ENCODE results near the gene GPR68.
A peak's percentile ranks its signal among the peaks of the same experiment; 100 is the strongest.
"Not testable (repeated sequence)": the region's sequence is repeated elsewhere in the genome, so short reads cannot be mapped to it uniquely, and the experiment has no call there.

Gene GPR68

DNA sequence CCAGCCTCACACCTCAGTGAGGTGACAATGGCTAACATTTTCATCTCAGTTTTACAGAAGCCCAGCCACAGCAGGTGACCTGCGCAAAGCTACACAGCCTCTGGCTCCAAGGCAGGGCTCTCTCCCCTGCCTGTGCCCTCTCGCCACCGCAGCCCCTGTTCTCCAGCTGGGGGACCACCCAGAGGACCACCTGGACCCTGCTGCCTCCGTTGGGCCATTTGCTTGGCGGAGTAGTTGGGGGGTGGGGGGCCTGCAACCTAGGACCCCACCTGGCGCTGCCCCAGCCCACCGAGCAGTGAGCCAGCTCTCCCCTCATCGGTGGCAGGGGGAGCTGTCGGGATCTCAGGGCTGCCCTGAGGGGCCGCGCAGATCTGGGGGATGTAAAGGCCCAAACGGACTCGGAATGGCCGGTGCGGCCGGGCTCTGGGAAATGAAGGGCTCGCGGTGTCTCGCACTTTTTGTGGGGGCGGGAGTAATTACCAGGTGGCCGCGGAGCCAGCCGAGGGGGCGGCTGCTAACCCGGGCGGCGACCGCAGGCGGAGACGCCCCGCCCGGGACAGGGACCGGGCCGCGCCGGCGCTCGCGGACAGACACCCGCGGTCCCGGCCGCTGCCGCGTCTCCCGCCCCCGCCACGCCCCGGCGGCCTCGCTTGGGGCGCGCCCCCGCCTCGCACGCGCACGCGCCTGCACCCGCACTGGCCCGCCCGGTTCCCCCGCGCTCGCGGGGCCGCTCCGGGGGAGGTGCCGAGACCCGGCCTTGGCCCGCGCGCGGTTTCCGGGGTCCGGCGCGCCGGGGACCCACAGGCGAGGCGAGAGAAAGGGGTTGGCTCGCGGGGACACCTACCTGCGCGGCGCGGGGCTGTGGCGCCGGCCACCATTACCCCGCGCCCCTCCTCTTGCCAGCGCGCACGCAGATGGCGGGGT lies 8.6 kb upstream of the GPR68 start:
- DNase-seq (ENCODE audit: low spot score): no peak

DNA sequence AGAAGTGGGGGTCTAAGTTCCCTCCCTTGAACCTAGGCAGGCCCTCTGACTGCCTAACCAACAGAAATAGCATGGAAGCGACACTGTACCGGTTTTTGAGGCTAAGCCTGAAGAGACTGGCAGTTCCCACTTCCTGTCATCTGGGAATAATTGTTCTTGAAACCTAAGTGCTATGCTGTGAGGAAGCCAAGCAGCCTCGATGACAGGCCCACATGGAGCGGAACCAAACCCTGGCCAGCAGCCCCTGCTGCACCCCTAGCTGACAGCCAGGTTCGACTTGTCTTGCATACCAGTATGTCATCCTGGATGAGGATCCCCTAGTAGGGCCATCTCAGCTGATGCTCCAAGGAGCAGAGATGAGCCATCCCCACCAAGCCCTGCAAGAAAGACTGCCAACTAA lies 6.4 kb upstream of the GPR68 start:
- DNase-seq (ENCODE audit: low spot score): no peak

DNA sequence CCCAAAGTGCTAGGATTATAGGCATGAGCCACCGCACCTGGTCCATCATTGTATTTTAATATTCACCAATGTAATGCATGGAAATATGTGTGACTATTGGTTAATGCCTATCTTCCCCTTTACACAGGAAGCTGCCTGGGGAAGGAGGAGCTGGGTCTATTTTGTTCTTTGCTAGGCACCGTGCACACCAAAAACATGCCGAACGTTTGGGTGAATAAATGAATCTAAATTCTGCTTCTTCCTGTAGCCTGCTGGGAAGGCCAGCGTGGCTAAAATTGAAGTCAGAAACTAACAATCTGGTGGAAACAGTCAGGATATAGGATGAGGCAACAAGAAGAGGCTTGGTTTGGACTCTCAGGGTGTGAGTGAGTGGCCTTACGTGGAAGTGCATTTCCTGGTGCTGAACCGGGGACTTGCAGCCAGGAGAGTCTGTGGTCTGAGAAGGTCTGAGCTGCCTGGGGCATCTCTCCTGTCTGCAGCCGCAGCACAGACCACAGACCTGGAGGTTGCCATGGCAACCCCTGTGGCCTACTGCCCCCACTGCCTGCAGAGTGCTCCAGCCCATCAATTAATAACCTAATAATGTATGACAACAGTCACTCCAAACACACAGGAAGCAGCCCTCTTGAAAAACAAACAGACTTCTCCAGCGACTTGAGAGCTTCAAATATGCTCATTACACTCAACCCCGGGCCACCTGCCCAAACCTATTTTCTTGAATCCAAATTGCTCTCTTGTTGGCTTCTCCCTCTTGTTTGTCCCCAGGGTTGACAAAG lies 5.5 kb upstream of the GPR68 start:
- DNase-seq (ENCODE audit: low spot score): no peak

DNA sequence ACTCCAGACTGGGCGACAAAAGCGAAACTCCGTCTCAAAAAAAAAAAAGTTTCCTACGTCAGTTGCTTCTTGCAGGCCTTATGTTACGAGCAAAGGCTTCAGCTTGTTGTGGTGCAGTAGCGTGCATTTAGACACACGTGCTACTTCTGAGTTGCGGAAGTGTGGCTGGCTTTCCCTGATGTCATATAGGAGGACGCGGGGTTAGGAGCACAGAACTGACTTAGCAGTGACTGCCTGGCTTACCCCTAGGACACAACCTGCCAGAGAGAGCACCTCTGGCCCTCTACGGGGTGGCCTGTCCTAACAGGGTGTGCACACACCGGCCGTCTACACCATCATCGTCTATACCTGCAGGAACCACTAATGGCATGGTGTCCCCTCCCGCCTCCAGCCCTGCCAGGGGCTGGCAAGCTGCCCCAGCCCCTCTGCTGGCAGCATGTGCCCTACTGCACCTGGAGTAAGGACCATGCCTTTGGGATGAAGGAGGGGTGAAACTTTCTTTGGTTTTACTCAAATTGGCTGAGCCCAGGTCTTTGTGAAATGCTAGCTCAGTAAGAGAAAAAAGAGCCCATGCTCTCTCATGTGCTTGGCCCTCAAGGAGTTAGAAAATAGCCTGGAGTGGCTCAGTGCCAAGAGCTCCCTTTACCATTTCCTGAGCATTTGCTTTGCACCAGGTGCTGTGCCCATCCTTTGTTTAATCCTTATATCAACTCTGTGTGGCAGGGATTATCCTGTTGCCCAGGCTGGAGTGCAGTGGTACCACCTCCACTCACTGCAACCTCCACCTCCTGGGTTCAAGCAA lies 1.7 kb upstream of the GPR68 start:
- DNase-seq (ENCODE audit: low spot score): no peak

DNA sequence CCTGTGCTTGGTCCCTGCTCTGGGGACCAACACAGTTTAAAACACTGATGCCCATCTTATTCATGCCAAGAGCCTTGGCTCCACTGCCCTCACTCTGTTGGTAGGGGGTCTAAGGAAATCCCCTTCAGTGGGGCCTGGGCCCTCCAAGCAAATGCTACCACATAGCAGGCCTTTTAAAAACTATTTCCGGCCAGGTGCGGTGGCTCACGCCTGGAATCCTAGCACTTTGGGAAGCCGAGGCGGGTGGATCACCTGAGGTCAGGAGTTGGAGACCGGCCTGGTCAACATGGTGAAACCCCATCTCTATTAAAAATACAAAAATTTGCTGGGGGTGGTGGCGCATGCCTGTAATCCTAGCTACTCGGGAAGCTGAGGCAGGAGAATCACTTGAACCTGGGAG lies 1.1 kb upstream of the GPR68 start:
- DNase-seq (ENCODE audit: low spot score): not testable (repeated sequence)

DNA sequence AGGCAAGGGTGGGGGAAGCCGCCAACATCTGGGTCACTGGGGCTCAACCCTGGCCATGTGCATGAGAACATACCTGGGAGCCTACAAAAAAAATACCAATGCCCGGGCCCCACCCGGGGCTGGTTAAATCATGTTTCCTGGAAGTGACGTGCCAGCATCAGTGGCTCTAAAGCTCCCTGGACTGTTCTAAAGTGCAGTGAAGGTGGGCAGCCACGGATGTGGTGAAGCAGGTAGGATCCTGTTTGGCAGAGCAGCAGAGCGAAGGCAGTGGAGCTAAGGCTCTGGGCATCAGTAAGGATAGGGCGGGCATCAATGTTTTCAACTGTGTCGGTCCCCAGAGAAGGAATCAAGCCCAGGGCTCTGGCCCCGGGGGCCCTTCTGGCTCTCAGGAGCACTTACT lies 525 bp upstream of the GPR68 start:
- no peak for DNase-seq (ENCODE audit: low spot score)

DNA sequence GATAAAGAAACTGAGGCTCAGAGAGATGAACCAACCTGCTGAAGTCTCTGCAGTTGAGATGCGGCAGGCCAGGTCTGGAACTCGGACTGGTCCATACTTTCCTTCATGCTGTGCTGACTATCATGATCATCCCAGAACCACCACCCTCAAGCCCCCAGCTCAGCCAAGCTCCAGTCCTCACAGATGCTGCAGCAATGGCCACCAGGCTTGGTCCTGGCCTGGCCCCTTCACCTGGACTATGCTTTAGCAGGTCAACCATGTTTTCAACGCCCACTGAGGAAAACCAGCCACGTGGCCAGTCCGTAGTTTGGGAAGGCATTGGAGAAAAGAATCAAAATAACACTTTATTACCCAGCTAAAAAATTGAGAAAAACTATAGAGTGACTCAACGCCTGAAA lies 1.4 kb downstream of the GPR68 start:
- DNase-seq (ENCODE audit: low spot score): no peak

DNA sequence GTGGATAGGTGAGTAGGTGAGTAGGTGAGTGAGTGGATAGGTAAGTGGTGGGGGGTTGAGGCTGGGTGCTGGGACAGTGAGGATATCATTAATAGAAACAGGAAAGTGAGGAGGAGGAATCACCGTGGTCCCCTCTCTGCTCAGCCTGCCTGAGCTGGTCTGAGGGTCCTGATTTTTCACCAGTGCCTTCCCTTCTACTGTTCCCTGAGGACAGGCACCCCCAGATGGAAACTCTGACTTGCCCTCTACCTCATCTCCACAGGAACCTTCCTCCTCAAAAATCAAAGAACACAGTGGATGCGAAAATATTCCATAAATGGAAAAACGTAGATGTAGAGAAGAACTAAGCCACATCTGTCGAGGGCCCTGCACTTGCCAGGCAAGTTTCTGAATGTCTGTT lies 1.9 kb downstream of the GPR68 start:
- DNase-seq (ENCODE audit: low spot score): no peak

DNA sequence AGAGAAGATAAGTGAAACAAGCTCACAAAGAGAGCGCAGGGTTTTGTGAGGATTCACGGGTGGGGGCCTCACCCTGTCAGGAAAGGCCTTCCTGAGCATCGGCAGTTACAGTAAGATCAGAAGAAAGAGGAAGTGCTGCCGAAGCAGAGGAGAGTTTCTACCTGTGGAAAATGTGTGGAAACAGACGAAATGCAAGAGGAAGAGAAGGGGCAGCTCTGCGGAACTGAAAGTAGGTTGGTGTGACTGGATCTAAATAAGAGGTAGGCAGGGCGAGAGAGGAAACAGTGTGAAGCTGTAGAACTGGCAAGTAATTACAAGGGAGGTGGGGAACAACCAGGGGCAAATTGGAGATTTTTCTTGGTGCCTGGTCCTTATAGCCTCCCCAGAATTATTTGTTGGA lies 2.6 kb downstream of the GPR68 start:
- DNase-seq (ENCODE audit: low spot score): peak; percentile 82

DNA sequence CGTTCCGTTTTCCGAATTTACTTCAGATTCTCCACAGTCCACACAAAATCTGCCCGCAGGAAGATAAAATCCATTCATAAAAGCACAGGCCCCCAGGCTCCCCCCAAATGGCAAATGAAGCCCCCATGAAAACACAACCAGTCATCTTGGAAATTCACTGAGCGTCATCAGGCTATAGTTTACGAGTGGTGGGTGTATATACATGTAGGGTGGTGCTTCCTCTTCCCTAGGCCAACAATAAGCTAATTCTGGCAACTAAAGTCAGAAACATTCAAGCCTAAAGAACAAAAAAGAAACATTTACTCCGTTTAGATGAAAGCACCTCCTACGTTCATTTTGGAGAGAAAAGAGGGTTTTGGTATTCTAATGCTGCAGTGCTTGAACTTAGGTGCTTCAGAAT lies 5.8 kb downstream of the GPR68 start:
- DNase-seq (ENCODE audit: low spot score): no peak

DNA sequence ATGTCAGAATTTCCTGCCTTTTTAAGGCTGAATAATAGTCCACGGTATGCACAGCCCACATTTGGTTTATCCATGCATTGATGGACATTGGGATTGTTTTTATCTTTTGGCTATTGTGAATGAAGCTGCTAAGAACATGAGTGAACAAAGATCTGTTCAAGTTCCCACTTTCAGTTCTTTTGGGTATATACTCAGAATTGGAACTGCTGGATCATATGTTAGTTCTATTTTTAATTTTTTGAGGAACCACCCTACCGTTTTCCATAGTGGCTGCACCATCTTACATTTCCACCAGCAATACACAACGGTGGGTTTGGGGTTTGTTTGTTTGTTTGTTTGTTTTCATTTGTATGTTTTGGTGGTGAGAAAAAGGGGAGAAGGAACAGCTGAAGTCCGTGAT lies 6.4 kb downstream of the GPR68 start:
- no peak for DNase-seq (ENCODE audit: low spot score)

DNA sequence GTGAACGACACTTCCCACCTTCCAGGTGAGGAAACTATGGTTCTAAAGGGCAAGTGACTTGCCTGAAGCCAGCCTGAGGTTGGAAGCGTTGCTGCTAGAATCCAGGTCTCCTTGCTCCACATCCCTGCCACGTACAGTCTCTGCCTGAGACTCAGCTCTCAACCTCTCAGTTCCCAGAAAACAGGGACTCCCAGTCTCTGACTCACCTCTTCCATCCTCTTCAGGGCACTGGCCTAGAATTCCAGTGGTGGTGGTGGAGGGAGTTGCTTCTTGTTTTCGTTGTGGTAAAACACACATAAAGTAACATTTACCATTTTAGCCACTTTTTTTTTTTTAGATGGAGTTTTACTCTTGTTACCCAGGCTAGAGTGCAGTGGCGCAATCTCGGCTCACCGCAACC lies 7.3 kb downstream of the GPR68 start:
- DNase-seq (ENCODE audit: low spot score): no peak

DNA sequence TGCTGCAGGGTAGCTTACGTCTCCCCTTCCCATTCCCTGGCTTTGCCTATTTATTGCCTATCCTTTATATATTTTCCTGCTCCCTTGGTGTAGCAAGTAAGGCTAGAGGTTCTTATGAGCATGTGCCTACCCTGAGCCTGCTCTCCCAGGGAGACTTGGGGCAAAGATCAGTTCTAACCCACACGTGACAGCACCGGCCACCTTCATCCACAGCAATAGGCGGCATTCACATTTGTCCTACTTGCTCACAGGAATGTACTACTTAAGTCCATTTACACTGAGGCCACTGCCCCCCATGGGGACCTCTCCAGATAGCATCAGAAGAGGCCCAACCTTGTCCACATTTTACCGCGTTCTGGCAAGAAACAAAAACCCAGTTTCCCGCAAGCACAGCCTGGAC lies 8.7 kb downstream of the GPR68 start:
- no peak for DNase-seq (ENCODE audit: low spot score)

DNA sequence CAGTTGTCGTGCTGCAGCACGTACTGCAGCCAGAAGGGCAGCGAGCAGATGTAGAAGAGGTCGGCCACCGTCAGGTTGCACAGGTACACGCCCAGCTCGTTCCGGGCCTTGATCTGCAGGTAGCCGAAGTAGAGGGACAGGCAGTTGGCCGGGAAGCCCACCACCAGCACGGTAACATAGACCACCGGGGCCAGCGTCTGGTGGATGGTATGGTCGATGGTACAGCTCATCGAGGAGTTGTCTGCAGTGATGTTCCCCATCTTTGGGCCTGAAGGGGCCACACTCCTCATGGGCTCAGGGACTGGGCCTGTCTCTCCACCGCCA lies 9.8 kb downstream of the GPR68 start:
- no peak for DNase-seq (ENCODE audit: low spot score)

DNA sequence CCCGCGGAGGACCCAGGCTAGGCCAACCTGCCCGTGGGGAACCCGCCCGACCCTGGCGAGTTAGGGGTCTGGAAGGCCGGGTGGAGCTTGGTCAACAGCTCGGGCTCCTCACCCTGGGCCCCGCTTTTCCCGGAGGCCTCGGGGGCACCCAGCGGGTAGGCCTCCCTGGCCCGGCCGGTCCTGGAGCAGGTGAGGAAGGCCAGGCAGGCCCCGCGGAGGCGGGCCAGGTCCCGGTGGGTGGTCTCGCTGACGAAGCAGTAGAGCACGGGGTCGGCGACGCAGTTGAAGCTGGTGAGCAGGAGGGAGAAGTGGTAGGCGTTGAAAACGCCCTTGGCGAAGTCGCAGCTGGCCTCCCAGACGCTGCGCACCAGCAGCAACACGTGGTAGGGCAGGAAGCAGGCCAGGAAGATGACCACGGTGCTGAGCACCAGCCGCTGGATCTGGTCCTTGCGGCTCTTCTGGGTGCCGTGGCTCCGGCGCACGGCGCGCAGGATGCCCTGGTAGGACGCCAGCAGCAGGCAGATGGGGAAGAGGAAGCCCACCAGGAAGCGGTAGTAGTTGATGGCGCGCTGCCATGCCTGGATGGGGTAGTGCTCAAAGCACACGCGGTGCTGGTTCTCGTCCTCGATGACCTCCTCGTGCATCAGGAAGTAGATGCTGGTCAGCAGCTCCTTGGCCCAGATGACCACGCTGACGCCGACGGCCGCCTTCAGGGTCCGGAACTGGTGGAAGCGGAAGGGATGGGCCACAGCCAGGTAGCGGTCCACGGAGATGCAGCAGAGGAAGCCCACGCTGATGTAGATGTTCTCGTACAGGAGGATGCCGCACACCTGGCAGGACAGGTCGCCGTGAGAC lies 10.3 kb downstream of the GPR68 start:
- DNase-seq (ENCODE audit: low spot score): no peak

DNA sequence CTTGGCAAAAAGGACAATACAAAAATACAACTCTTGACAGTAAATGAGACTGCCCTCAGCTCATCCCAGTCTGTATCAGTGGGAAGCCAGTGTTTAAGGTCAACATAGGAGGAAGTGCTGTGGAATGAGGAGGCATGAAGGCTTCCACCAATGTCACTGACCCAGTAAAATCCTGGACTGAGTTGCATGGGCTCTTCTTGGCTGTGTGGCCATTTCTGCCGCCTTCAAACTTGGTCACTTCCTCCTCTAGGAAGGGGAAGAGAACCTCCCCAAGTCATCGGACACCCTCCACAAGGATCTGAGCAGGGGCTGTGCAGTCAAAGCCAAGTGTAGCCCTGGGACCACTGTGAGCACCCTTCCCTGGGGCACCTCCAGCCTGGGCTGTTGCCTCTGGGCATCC lies 11.9 kb downstream of the GPR68 start:
- DNase-seq (ENCODE audit: low spot score): no peak

DNA sequence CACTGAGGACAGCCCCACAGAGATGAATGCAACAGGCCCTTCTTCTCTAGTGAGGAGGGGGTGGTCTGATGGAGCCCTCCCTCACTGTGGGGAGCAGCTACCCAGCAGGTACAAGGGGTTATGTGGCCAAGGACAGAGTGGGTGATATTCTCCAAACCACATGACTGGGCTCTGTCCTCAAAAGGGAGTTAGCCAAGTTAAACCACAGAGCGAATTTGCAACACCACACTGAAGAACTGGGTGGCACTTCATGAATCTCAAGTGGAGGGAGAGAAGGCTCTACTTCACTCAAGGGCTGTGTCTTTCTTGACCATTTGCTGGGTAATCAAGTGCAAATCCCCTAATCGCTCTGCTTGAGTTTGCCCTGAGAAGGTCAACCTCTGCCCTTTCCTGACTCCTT lies 12.5 kb downstream of the GPR68 start:
- DNase-seq (ENCODE audit: low spot score): no peak

DNA sequence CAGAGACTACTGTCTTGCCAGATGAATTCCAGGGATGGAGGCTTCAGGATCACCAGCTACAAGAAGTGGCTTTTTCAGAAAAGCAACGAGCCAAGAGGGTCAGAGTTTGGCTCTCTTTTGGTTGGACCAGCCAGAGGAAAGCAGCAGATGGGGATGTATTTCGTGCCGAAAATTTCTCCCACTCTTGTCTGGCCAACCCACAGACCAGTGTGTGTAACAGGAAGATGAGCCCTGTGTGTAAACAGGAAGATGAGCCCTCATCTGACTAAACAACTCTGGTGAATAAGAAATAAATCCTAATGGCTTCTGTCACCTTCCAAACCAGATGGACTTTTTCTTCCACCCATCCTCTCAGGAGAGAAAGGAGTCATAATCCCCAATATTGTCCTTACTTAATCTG lies 13.1 kb downstream of the GPR68 start:
- DNase-seq (ENCODE audit: low spot score): no peak

DNA sequence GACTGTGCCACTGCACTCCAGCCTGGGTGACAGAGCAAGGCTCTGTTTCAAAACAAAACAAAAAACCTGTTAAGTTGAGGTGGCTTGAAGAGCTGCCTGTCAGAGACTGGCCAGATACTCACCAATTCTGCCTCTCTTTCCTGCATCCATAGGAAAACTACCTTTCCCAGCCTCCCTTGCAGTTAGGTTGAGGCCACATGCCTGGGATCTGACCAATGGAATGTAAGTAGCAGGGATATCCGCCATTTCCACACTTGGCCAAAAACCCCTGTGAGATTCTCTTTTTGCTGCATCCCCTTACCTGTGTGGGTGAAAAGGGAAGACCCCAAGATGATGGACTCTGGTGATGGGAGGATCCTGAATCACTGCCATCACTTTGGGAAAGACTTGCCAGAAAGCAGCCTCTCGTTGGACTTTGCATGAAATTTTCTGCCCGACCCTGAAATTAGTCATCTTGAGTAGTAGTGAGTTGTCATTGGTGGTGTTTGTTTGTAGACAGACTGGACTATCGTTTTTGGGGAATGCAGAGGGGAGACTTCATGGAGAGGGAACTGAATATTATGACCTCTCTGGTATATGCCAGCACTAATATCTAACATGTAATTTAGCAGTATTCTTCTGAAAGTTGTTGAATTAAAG lies 14.0 kb downstream of the GPR68 start:
- no peak for DNase-seq (ENCODE audit: low spot score)

DNA sequence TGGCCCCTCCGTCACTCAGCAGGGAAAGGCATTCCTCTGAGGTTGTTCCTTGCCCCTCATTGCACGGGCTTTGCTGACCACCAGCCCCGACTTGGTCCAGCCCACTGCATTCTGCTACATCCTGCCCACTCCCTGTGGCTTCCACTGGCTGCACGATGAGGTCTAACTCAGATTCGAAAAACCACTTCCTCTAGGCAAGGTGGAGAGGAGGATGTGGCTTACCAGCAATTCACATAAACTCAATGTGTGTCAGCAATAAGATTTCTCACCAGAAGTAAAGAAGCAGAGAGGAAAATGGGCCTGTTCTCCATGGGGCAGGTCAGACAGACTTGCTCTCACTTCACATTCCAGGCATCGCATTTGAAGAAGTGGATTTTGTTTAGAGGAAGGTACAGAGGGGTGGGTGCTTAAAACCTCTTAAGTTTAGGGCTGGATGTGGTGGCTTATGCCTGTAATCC lies 14.7 kb downstream of the GPR68 start:
- DNase-seq (ENCODE audit: low spot score): no peak

DNA sequence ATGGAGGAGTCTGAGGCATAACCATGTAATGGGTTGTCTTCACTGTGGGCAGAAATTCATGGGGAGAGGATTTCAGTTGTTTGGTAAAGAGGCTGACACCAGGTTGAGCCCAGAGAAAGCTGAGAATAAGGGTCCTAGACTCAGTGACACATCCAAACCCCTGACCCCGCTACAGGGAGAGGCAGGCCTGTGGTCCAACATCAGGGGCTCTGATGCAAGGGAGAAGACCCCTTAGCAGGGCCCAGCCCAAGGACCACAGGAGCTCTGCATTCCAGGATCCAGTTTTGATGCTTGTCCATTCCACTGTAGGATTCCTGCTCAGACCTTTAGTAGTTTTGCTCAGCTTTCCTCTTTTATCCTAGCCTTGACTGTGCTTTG lies 15.5 kb downstream of the GPR68 start:
- no peak for DNase-seq (ENCODE audit: low spot score)

Data from pons (tissue), 1 donor.